K562 (cell line): Measurements from ENCODE around the gene MSH3. TPM values are rescaled to one million over a fixed set of nuclear protein-coding genes. Genes with fewer than 3 reads are reported as not detected.

Experiments used
- ATAC-seq: fragments of 200-7000 bp; cut with Tn5 transposase; 3 replicates; pipeline ENCODE4 v1.9.1; 2020; ENCODE audit warnings: moderate library complexity
- BruUV-seq: library from RNA; stranded (reverse); fragments of 400-500 nt; replicated peaks from 2 replicates; lab custom pipeline; 2021; lab: Mats Ljungman, UMichigan
- CTCF ChIA-PET: fragments of 300-600 bp; formaldehyde crosslinking; extraction: SDS; loops from one replicate; lab custom pipeline; 2021; ENCODE audit warnings: low intra/inter-chr PET ratio; lab: Yijun Ruan, JAX
- POLR2A ChIA-PET: fragments of 300-600, 350-650 bp; sonication (Branson Sonifier 250); formaldehyde crosslinking; extraction: SDS; loops from one replicate; lab custom pipeline; 2021; ENCODE audit warnings: antibody characterized with exemption, inconsistent platforms; lab: Yijun Ruan, JAX
- DNase-seq, 4 experiments: peaks; one replicate each; pipeline versions ENCODE4 v3.0.0 to v3.0.0-alpha.2; 2011 to 2018; ENCODE audit warnings: low spot score in 3 of 4, mixed read lengths in 3 of 4; ENCODE audit errors: extremely low read depth in 1 of 4
- FAIRE-seq: peaks from 2 replicates; lab custom pipeline; 2011; peaks lifted over from hg19 to GRCh38; lab: Jason Lieb, UNC
- H2AFZ ChIP-seq: 2 replicates; pipeline ENCODE4 v1.6.0; 2011; ENCODE audit warnings: low read depth, low read length, control low read depth, inconsistent platforms
- H3K27ac ChIP-seq: fragments of 200-600 bp; 3 replicates; pipeline ENCODE4 v1.8.0; 2011; ENCODE audit warnings: low read depth, mild to moderate bottlenecking, control low read depth, inconsistent platforms, low read length, moderate library complexity, mixed read lengths; ENCODE audit errors: extremely low read depth
- H3K27me3 ChIP-seq, 2 experiments: fragments of 300-600 bp in 1 of 2; 2 replicates in 1 of 2; 3 replicates in 1 of 2; pipeline versions ENCODE4 v1.6.0 to v1.8.0; 2011; ENCODE audit warnings: inconsistent platforms in 2 of 2, low read length in 2 of 2, mild to moderate bottlenecking in 1 of 2, mixed read lengths in 1 of 2, moderate library complexity in 1 of 2; ENCODE audit not compliant: control insufficient read depth in 2 of 2, insufficient read depth in 2 of 2
- H3K36me3 ChIP-seq: fragments of 300-600 bp; 3 replicates; pipeline ENCODE4 v1.8.0; 2011; ENCODE audit warnings: mild to moderate bottlenecking, low read length, inconsistent platforms; ENCODE audit not compliant: control insufficient read depth, insufficient read depth
- H3K4me1 ChIP-seq, 2 experiments: fragments of 200-600 bp in 1 of 2; replicated peaks in 1 of 2; 2 replicates in 1 of 2; 3 replicates in 1 of 2; pipeline versions ENCODE4 v1.5.1 to v1.8.0; 2011; ENCODE audit warnings: inconsistent platforms in 2 of 2, low read length in 2 of 2, mild to moderate bottlenecking in 1 of 2, mixed read lengths in 1 of 2, moderate library complexity in 1 of 2; ENCODE audit not compliant: control insufficient read depth in 2 of 2, insufficient read depth in 2 of 2
- H3K4me2 ChIP-seq: 2 replicates; pipeline ENCODE4 v1.6.1; 2011; ENCODE audit warnings: low read length, control low read depth, inconsistent platforms, mixed read lengths; ENCODE audit not compliant: insufficient read depth
- H3K4me3 ChIP-seq: fragments of 200-600 bp; sonication (generic), shearing (Covaris generic); 2 replicates; pipeline ENCODE4 v1.5.1; 2016; ENCODE audit warnings: control low read depth, inconsistent platforms
- H3K79me2 ChIP-seq: fragments of 200-600 bp; 3 replicates; pipeline ENCODE4 v1.8.0; 2011; ENCODE audit warnings: low read length, inconsistent platforms; ENCODE audit not compliant: control insufficient read depth, insufficient read depth
- H3K9ac ChIP-seq, 2 experiments: 2 replicates each; pipeline versions ENCODE4 v1.6.0 to v1.6.1; 2011; ENCODE audit warnings: low read depth in 2 of 2, low read length in 2 of 2, control low read depth in 1 of 2, inconsistent platforms in 1 of 2, mild to moderate bottlenecking in 1 of 2, mixed read lengths in 1 of 2; ENCODE audit not compliant: insufficient read depth in 1 of 2
- H3K9me1 ChIP-seq: one replicate; pipeline ENCODE4 v1.6.0; 2011; ENCODE audit warnings: inconsistent platforms, mild to moderate bottlenecking, low read length, moderate library complexity; ENCODE audit not compliant: control insufficient read depth, insufficient read depth
- H3K9me3 ChIP-seq: replicated peaks from 2 replicates; pipeline ENCODE4 v1.5.1; 2011; ENCODE audit warnings: low read depth, low read length, inconsistent platforms; ENCODE audit not compliant: control insufficient read depth, insufficient read depth
- H4K20me1 ChIP-seq: replicated peaks from 2 replicates; pipeline ENCODE4 v1.6.1; 2011; ENCODE audit warnings: low read length, inconsistent platforms, mixed read lengths; ENCODE audit not compliant: control insufficient read depth, insufficient read depth
- CTCF ChIP-seq, 3 experiments: IDR thresholded peaks in 2 of 3; conservative IDR thresholded peaks in 1 of 3; 2 replicates each; pipeline ENCODE4 v1.5.1; 2011 to 2012; ENCODE audit warnings: low read length in 3 of 3, mild to moderate bottlenecking in 3 of 3, control low read depth in 2 of 3, improper control_type of control experiment in 1 of 3, inconsistent platforms in 1 of 3, low read depth in 1 of 3, mixed read lengths in 1 of 3, moderate library complexity in 1 of 3; ENCODE audit not compliant: insufficient read depth in 2 of 3
- RAD21 ChIP-seq, 2 experiments: fragments of 250-450 bp in 1 of 2; fragments of 450-650 bp in 1 of 2; sonication (Bioruptor Pico) in 1 of 2; formaldehyde crosslinking in 1 of 2; IDR thresholded peaks in 1 of 2; conservative IDR thresholded peaks in 1 of 2; 2 replicates each; pipeline versions ENCODE4 v1.4.0 to v1.8.0; 2020 to 2022; ENCODE audit warnings: mild to moderate bottlenecking in 2 of 2, moderate library complexity in 1 of 2
- REST ChIP-seq, 2 experiments: fragments of 450-650 bp; formaldehyde crosslinking in 1 of 2; IDR thresholded peaks; 2 replicates each; pipeline versions ENCODE4 v1.4.0 to v1.6.1; 2014 to 2020; ENCODE audit warnings: mild to moderate bottlenecking in 2 of 2, borderline replicate concordance in 1 of 2, low read depth in 1 of 2
- ZNF239 ChIP-seq: fragments of 250-450 bp; sonication (Bioruptor Pico); IDR thresholded peaks from 2 replicates; pipeline ENCODE4 v1.4.0; 2020; ENCODE audit warnings: mild to moderate bottlenecking
- in situ Hi-C: fragments of 300-500 bp; cut with MboI; formaldehyde crosslinking; loops from 4 replicates; pipeline ENCODE4 v1.15.0; 2018; ENCODE audit warnings: inconsistent platforms, mixed read lengths
- intact Hi-C: fragments of 100-400 bp; cut with micrococcal nuclease; formaldehyde crosslinking; loops from 2 replicates; pipeline ENCODE4 v1.14.2; 2022
- polyA plus RNA-seq, 8 experiments: library from polyadenylated mRNA; depleted of rRNA in 4 of 8; stranded (reverse) in 5 of 8; unstranded in 3 of 8; fragments of >200 nt; fragmentation: Nextera tagmentation in 2 of 8; fragmentation: Illumina TruSeq in 1 of 8; extraction: Ambion mirVana in 2 of 8; extraction: Trizol in 1 of 8; gene quantifications; 2 replicates each; pipeline versions ENCODE4 v1.2.1 to v1.2.3, GENCODE V29; 2011 to 2014; ENCODE audit warnings: inconsistent platforms in 1 of 8, missing spikeins in 1 of 8
- total RNA-seq, 7 experiments: library from RNA; depleted of rRNA in 6 of 7; stranded (reverse); fragments of >200 nt in 6 of 7; fragmentation: Illumina TruSeq in 2 of 7; extraction: Trizol in 2 of 7; gene quantifications; 2 replicates each; pipeline versions ENCODE4 v1.2.1 to v1.2.3, GENCODE V29; 2011 to 2021; ENCODE audit warnings: low replicate concordance in 1 of 7

The MSH3 gene
- total and polyA plus RNA-seq, 9 of the 15 experiments (the other 6 are each of a cell fraction or from before 2014, with no cell fraction given), result 3.9 to 17.2 (median 13.2) TPM

- Histone ChIP-seq H3K9me3 (no peaks in the 10 kb centered on the region), H3K36me3 (peaks cover 5% of the 10 kb centered on the region; the same call in 2 of the 3 replicates), H3K4me2 (no peak overlapping the region), H3K4me1 (no peaks in the 10 kb centered on the region), H2AFZ (no peak overlapping the region), H3K9me1 (no peaks in the 10 kb centered on the region), H3K27me3 (no peaks in the 10 kb centered on the region), H3K27ac (no peak overlapping the region), H3K4me3 (no peak overlapping the region), H4K20me1 (no peaks in the 10 kb centered on the region), H3K79me2 (no peaks in the 10 kb centered on the region), H3K9ac (no peak overlapping the region)
- POLR2A ChIA-PET, result interaction anchor here (0.8 kb wide), 1 partner anchor 459 kb away, joined by 3 read pairs; no protein-coding TSS in a partner anchor
- intact Hi-C loops, result loop anchor here (1.0 to 10.0 kb wide), 4 partner anchors 248 to 511 kb away; no protein-coding TSS in a partner anchor
- ATAC-seq (0 out of 3 replicates have a peak, but pooled peaks have one; percentile 42), DNase-seq (no peak), FAIRE-seq (no peak)
- no TSS peak for BruUV-seq
- TF ChIP-seq CTCF (IDR thresholded peaks at IDR 0.05 in 2 of 3, conservative IDR thresholded peaks at IDR 0.05 in 1 of 3; ENCODE audit: insufficient read depth in 2 of 3, low read depth in 1 of 3, low read length in 3 of 3), result peak in 2 of 3 experiments; percentile 18 to 51; a peak in 3 of 6 replicates
- no peak for TF ChIP-seq ZNF239
- peak; percentile 54 to 62 for TF ChIP-seq RAD21 (CRISPR knock-in tag; conservative IDR thresholded peaks at IDR 0.05 in 1 of 2, IDR thresholded peaks at IDR 0.05 in 1 of 2)
- TF ChIP-seq REST (IDR thresholded peaks at IDR 0.05; ENCODE audit: borderline replicate concordance), result peak; percentile 13; the same call in 1 of the 2 replicates
- TF ChIP-seq REST (CRISPR knock-in tag; IDR thresholded peaks at IDR 0.05; ENCODE audit: low read depth), result no peak
- in situ Hi-C loops, result loop anchor here (10.0 kb wide), 1 partner anchor 508 kb away; no protein-coding TSS in a partner anchor
- CTCF ChIA-PET, result interaction anchor here (0.9 to 1.6 kb wide), 2 partner anchors 422 to 509 kb away, joined by 3 to 9 read pairs; no protein-coding TSS in a partner anchor
Observed at GRCh38 chr5:80686757-80687156, 32.3 kb downstream of the MSH3 start.
